HepG2 (cell line): ENCODE data around the gene PCNP.

Source experiments
- ZNF567 ChIP-seq: sonication (generic); formaldehyde crosslinking; IDR thresholded peaks from 2 replicates; pipeline ENCODE4 v1.8.1; 2023; ENCODE audit warnings: mild to moderate bottlenecking, missing genetic modification reagents, borderline replicate concordance
- TF ChIP-seq, protein P1 (sequence below): IDR thresholded peaks from 2 replicates; pipeline ENCODE4 v1.6.1; 2016; ENCODE audit warnings: missing biosample characterization, missing genetic modification reagents, low read depth

- TF ChIP-seq, protein P1, sequence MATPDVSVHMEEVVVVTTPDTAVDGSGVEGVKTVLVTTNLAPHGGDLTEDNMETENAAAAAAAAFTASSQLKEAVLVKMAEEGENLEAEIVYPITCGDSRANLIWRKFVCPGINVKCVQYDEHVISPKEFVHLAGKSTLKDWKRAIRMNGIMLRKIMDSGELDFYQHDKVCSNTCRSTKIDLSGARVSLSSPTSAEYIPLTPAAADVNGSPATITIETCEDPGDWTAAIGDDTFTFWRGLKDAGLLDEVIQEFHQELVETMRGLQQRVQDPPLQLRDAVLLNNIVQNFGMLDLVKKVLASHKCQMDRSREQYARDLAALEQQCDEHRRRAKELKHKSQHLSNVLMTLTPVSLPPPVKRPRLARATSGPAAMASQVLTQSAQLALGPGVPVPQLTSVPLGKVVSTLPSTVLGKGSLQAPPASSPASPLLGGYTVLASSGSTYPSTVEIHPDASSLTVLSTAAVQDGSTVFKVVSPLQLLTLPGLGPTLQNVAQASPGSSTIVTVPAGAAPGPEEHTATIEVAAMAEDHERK = no peak
- TF ChIP-seq ZNF567 (CRISPR knock-in tag) = no peak
These were observed 49.7 kb downstream of the PCNP start for GRCh38 chr3:101623656-101624055.
